NCI-H146 (cell line): ENCODE data around the gene PGAP3.

Experiments used
- DNase-seq: peaks from one replicate; lab custom pipeline; 2025; lab: John Stamatoyannopoulos, UW

Gene PGAP3

GRCh38 chr17:39660397-39661385 lies 27.2 kb downstream of the PGAP3 start:
- DNase-seq = no peak

GRCh38 chr17:39660011-39660360 lies 27.9 kb downstream of the PGAP3 start:
- DNase-seq = no peak

- no peak for DNase-seq
Observed at GRCh38 chr17:39659279-39660010, 28.4 kb downstream of the PGAP3 start.

- no peak for DNase-seq
Observed at GRCh38 chr17:39658760-39659159, 29.1 kb downstream of the PGAP3 start.

- no peak for DNase-seq
Observed at GRCh38 chr17:39658346-39658745, 29.5 kb downstream of the PGAP3 start.

- no peak for DNase-seq
Observed at GRCh38 chr17:39655105-39655504, 32.8 kb downstream of the PGAP3 start.

GRCh38 chr17:39653662-39654331 lies 34.1 kb downstream of the PGAP3 start:
- DNase-seq = peak; percentile 32

GRCh38 chr17:39653316-39653661 lies 34.6 kb downstream of the PGAP3 start:
- DNase-seq = no peak

GRCh38 chr17:39652587-39653315 lies 35.1 kb downstream of the PGAP3 start:
- DNase-seq = no peak

- no peak for DNase-seq
Observed at GRCh38 chr17:39651923-39652586, 35.8 kb downstream of the PGAP3 start.

- peak; percentile 50 for DNase-seq
Observed at GRCh38 chr17:39650121-39650579, 37.7 kb downstream of the PGAP3 start.

- DNase-seq = no peak
Observed at GRCh38 chr17:39648616-39649366, 39.1 kb downstream of the PGAP3 start.

GRCh38 chr17:39647256-39647655 lies 40.6 kb downstream of the PGAP3 start:
- no peak for DNase-seq

GRCh38 chr17:39643271-39643670 lies 44.6 kb downstream of the PGAP3 start:
- no peak for DNase-seq

GRCh38 chr17:39642291-39643074 lies 45.4 kb downstream of the PGAP3 start:
- no peak for DNase-seq

GRCh38 chr17:39641883-39642282 lies 46.0 kb downstream of the PGAP3 start:
- no peak for DNase-seq

GRCh38 chr17:39641097-39641496 lies 46.8 kb downstream of the PGAP3 start:
- DNase-seq = no peak

- no peak for DNase-seq
Observed at GRCh38 chr17:39640591-39641031, 47.2 kb downstream of the PGAP3 start.

- no peak for DNase-seq
Observed at GRCh38 chr17:39639566-39640458, 48.0 kb downstream of the PGAP3 start.
